Natural killer cell (primary cell): ENCODE data around the gene ASPHD2. TPM values are rescaled to one million over a fixed set of nuclear protein-coding genes. Genes with fewer than 3 reads are reported as not detected.

ENCODE experiments used
- ATAC-seq, 3 donors: fragments of 150-1000 bp in 2 of 3; fragments of 200-7000 bp in 1 of 3; cut with Tn5 transposase; 1 replicate in 1 of 3; 2 replicates in 2 of 3; pipeline ENCODE4 v1.10.0; 2021; ENCODE audit warnings: mild to moderate bottlenecking in 2 of 3, moderate library complexity in 2 of 3
- DNase-seq, 2 donors: peaks; one replicate each; pipeline versions ENCODE4 v3.0.0 to v3.0.0-alpha.2; 2013 to 2021; ENCODE audit warnings: mixed read lengths in 1 of 2
- H3K27ac ChIP-seq: one replicate; pipeline ENCODE4 v1.5.1; 2013; ENCODE audit warnings: mild to moderate bottlenecking, low read length
- H3K27me3 ChIP-seq: one replicate; pipeline ENCODE4 v1.6.1; 2013; ENCODE audit warnings: low read length; ENCODE audit not compliant: control insufficient read depth, insufficient read depth
- H3K36me3 ChIP-seq: one replicate; pipeline ENCODE4 v1.6.1; 2013; ENCODE audit warnings: low read length; ENCODE audit not compliant: control insufficient read depth, insufficient read depth
- H3K4me1 ChIP-seq: one replicate; pipeline ENCODE4 v1.6.1; 2013; ENCODE audit warnings: low read length; ENCODE audit not compliant: control insufficient read depth, insufficient read depth
- H3K4me3 ChIP-seq: one replicate; pipeline ENCODE4 v1.5.1; 2013; ENCODE audit warnings: low read length
- H3K9me3 ChIP-seq: one replicate; pipeline ENCODE4 v1.6.1; 2013; ENCODE audit warnings: low read length; ENCODE audit not compliant: control insufficient read depth, insufficient read depth
- H3K27ac Mint-ChIP-seq, 2 donors: one replicate each; pipeline ENCODE4 v1.8.0; 2022; ENCODE audit warnings: mild to moderate bottlenecking in 2 of 2, mixed read lengths in 2 of 2, moderate library complexity in 1 of 2
- H3K27me3 Mint-ChIP-seq, 2 donors: one replicate each; pipeline ENCODE4 v1.8.0; 2022; ENCODE audit warnings: low read depth in 2 of 2, mixed read lengths in 2 of 2
- H3K36me3 Mint-ChIP-seq: one replicate; pipeline ENCODE4 v1.8.0; 2022; ENCODE audit warnings: mixed read lengths
- H3K4me1 Mint-ChIP-seq, 2 donors: one replicate each; pipeline ENCODE4 v1.8.0; 2022; ENCODE audit warnings: mixed read lengths in 2 of 2
- H3K4me3 Mint-ChIP-seq: one replicate; pipeline ENCODE4 v1.8.0; 2022; ENCODE audit warnings: mild to moderate bottlenecking, moderate library complexity, mixed read lengths
- H3K9me3 Mint-ChIP-seq, 2 donors: one replicate each; pipeline ENCODE4 v1.8.0; 2022; ENCODE audit warnings: mixed read lengths in 2 of 2
- WGBS: methylation state at CpG from one replicate; pipeline ENCODE4 v1.1.7; 2013; ENCODE audit warnings: missing lambda C conversion rate; ENCODE audit not compliant: insufficient coverage; 5-methylcytosine and 5-hydroxymethylcytosine counted together
- intact Hi-C: fragments of 100-400 bp; cut with micrococcal nuclease; formaldehyde crosslinking; loops from one replicate; pipeline ENCODE4 v1.14.2; 2022
- total RNA-seq, 4 donors: library from RNA; stranded (reverse); fragments of 120-200 nt in 1 of 4; gene quantifications; one replicate each; pipeline versions ENCODE4 v1.2.3 to v1.2.4, GENCODE V29; 2013 to 2022
- TF ChIP-seq, protein P1 (sequence below): fragments of 200-600 bp; IDR thresholded peaks from one replicate; pipeline ENCODE4 v1.8.0; 2022; ENCODE audit warnings: antibody characterized with exemption

ASPHD2 gene
- total RNA-seq, 3 donors from 2014 or later (not counting 1 experiment from before 2014, with no cell fraction given): 1.6 to 3.0 (median 1.9) TPM

DNA sequence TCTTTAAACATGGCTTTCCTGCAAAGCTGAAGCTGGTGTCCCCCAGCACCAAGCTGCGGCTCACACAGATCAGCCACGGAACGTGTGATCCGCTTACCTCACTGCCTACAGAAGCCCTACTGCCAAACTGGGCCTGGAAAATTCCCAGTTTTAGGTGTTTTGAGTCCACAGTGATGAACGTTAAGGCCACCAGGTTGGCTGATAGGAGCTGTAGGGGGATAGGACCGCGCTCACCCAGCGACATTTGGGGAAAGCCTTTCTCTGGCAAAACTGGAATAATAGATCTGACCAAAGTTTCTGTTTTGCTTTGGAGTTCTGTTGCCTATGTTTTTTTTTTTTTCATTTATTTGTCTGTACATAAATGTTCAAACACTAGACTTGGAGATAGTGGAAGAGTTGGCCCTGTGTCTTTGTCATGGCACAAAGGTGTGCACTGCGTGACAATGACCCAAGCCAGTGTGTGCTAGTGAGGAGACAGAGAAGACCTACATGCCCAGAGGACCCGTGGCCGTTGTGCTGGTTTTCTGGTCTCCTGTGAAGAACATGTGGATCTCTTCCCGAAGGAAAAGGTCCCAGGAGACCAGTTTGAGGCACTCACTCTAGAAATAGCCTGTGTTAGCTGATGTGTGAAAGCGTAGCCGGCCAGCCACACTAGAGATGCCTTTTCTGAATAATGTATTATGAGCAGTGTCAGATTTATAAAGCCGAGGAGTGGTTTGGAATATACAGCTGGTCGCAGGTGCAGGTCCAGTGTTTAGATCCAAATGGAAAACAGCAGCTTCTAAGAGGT lies 15.0 kb downstream of the ASPHD2 start:
- no peaks in the 10 kb centered on the region for H3K4me1 Mint-ChIP-seq
- H3K27me3 ChIP-seq: no peaks in the 10 kb centered on the region

DNA sequence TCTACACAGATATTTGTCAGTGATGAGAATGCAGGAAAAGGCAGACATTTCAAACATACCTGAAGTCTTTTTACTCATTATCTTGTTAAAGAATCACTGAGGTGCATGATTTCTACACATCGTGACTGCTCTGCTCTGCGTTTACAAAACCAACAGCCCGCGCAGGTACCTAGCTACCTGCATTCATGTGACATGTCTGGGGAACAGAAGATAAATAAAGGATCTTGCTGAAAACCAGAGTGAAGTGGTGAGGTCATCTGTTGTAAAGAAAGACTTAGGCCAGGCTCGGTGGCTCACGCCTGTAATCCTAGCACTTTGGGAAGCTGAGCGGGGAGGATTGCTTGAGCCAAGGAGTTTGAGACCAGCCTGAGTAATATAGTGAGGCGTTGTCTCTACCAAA lies 15.7 kb downstream of the ASPHD2 start:
- WGBS: 98% methylated on average over 8 of the region's 8 CpGs
- Histone ChIP-seq H3K27ac (no peak overlapping the region), H3K4me1 (no peaks in the 10 kb centered on the region), H3K9me3 (no peaks in the 10 kb centered on the region), H3K4me3 (no peak overlapping the region), H3K36me3 (no peaks in the 10 kb centered on the region), H3K27me3 (no peaks in the 10 kb centered on the region)
- no peak overlapping the region for H3K4me3 Mint-ChIP-seq
- no peaks in the 10 kb centered on the region for H3K36me3 Mint-ChIP-seq
- no peak for DNase-seq
- intact Hi-C loops: no loop called here
- no peak overlapping the region for H3K27ac Mint-ChIP-seq
- H3K9me3 Mint-ChIP-seq: no peaks in the 10 kb centered on the region
- H3K4me1 Mint-ChIP-seq: no peaks in the 10 kb centered on the region
- no peak for ATAC-seq
- TF ChIP-seq, protein P1, sequence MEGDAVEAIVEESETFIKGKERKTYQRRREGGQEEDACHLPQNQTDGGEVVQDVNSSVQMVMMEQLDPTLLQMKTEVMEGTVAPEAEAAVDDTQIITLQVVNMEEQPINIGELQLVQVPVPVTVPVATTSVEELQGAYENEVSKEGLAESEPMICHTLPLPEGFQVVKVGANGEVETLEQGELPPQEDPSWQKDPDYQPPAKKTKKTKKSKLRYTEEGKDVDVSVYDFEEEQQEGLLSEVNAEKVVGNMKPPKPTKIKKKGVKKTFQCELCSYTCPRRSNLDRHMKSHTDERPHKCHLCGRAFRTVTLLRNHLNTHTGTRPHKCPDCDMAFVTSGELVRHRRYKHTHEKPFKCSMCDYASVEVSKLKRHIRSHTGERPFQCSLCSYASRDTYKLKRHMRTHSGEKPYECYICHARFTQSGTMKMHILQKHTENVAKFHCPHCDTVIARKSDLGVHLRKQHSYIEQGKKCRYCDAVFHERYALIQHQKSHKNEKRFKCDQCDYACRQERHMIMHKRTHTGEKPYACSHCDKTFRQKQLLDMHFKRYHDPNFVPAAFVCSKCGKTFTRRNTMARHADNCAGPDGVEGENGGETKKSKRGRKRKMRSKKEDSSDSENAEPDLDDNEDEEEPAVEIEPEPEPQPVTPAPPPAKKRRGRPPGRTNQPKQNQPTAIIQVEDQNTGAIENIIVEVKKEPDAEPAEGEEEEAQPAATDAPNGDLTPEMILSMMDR: no peak
- H3K27me3 Mint-ChIP-seq: no peaks in the 10 kb centered on the region

More for the DNA sequence above, 15.0 kb downstream of the ASPHD2 start:
- 96% methylated on average over 16 of the region's 16 CpGs for WGBS
- no peaks in the 10 kb centered on the region for H3K4me1 ChIP-seq
- no peak overlapping the region for H3K4me3 ChIP-seq
- TF ChIP-seq, protein P1: no peak
- intact Hi-C loops: no loop called here
- Mint-ChIP-seq H3K27ac (no peak overlapping the region), H3K27me3 (no peaks in the 10 kb centered on the region), H3K9me3 (no peaks in the 10 kb centered on the region), H3K4me3 (no peak overlapping the region), H3K36me3 (no peaks in the 10 kb centered on the region)
- no peak overlapping the region for H3K27ac ChIP-seq
- no peak for ATAC-seq
- no peaks in the 10 kb centered on the region for H3K9me3 ChIP-seq
- H3K36me3 ChIP-seq: no peaks in the 10 kb centered on the region
- DNase-seq: no peak

DNA sequence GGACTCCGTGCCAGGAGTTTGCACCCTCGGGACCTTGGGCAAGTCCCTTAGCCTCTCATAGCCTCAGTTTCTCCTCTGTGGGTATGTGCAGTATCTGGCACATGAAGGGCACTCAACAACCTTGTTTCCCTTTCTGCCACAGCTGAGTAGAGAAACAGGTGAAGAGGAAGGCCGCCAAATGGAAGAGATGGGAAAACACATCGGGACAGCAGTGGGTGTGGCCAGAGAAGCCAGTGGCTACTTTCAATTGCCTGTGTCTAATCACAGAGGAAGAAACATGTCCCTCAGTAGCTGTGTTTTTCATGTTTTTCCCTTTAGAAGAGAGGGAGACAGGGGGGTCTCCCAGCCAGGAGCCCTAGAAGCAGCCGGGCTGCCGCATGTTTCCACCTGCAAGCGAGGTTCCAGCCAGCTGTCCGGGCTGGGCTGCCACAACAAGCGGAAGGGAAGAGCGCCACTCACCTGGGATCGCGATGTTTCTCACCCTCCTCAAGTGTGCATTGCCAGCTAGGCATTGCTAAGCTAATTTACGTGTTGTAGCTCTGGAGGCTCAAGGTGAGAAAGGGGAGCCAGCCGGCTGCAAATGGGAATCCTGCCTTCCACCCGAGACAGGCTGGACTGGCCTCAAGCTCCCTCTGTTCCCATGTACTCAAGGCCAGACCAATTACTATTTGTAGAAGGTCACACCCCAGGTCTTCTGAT lies 16.7 kb downstream of the ASPHD2 start:
- intact Hi-C loops: no loop called here
- 94% methylated on average over 15 of the region's 15 CpGs for WGBS
- Histone ChIP-seq H3K4me1 (no peaks in the 10 kb centered on the region), H3K27ac (no peak overlapping the region), H3K9me3 (no peaks in the 10 kb centered on the region), H3K36me3 (peaks cover 5% of the 10 kb centered on the region), H3K4me3 (no peak overlapping the region), H3K27me3 (no peaks in the 10 kb centered on the region)
- ATAC-seq: no peak
- no peak overlapping the region for H3K27ac Mint-ChIP-seq
- TF ChIP-seq, protein P1: no peak
- no peaks in the 10 kb centered on the region for H3K27me3 Mint-ChIP-seq
- H3K4me1 Mint-ChIP-seq: no peaks in the 10 kb centered on the region
- no peak overlapping the region for H3K4me3 Mint-ChIP-seq
- DNase-seq: no peak
- H3K36me3 Mint-ChIP-seq: no peaks in the 10 kb centered on the region
- H3K9me3 Mint-ChIP-seq: no peaks in the 10 kb centered on the region
